ENCODE measurements around the gene EMILIN2.

Gene EMILIN2

DNA sequence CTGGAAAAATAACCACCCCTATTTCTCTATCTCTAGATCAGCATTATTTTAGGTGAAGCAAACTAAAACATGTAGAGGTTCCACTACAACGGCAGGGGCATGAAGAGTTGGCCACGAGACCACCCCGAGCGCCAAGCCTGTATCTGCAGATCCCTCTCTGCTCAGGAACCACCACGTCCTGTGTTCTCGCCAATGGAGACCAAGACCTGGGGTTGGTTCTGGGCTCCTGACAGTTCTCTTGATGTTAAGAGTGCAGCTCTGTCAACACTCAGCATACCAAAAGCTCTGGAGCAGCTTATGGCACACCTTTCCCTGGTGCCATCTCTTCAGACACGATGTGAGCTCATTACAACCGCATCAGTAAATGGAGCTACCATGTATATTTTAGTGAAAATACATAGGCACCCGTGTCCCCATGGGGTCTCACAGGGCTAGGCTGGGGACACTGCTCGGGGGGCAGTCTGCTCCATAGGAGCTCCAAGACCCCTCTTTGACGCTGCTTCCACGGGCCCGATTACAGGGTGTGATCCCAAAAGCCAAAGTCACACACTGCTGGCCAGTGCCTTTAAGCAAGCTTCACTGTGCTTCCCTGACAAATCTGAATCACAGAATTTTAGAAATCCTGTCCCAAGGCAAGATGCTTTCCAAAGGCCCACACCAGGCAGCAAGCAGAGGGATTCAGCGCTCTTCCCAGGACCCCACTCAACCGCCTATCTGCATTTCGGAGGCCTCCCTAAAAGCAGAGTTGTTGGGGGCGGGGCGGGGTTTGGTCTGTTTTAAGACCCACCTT, 72.2 kb downstream of the EMILIN2 start:
- DNase-seq, result no peak

GRCh38 chr18:2919600-2919999, 72.8 kb downstream of the EMILIN2 start:
- DNase-seq, result no peak

GRCh38 chr18:2920027-2920426, 73.2 kb downstream of the EMILIN2 start:
- DNase-seq, result no peak

GRCh38 chr18:2920546-2921343, 73.9 kb downstream of the EMILIN2 start:
- DNase-seq, result no peak

GRCh38 chr18:2921778-2922177, 75.0 kb downstream of the EMILIN2 start:
- no peak for DNase-seq

GRCh38 chr18:2923464-2923863, 76.7 kb downstream of the EMILIN2 start:
- DNase-seq, result no peak

- no peak for DNase-seq
Measured at GRCh38 chr18:2924920-2925319, 78.1 kb downstream of the EMILIN2 start.

DNA sequence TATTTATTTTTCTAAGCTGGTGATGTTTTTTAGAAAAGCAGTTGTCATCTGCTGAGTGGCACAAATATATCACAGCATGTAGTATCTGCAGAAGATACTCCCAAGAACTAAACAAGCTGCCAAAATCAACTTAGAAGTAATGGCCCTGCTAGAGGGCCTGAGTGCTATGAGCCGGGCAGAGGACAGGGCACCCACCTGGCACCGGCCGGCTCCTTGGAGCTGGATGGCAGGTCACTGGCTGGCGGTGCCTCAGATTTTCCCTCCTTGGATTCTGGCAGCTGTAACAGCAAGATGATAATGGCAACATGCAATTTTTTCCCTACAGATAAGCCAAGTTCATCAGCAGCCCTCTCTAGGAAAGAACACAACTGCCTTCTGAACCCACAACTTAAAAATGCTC, 79.7 kb downstream of the EMILIN2 start:
- DNase-seq, result no peak

- DNase-seq, result no peak
Measured at GRCh38 chr18:2927745-2928144, 80.9 kb downstream of the EMILIN2 start.

DNA sequence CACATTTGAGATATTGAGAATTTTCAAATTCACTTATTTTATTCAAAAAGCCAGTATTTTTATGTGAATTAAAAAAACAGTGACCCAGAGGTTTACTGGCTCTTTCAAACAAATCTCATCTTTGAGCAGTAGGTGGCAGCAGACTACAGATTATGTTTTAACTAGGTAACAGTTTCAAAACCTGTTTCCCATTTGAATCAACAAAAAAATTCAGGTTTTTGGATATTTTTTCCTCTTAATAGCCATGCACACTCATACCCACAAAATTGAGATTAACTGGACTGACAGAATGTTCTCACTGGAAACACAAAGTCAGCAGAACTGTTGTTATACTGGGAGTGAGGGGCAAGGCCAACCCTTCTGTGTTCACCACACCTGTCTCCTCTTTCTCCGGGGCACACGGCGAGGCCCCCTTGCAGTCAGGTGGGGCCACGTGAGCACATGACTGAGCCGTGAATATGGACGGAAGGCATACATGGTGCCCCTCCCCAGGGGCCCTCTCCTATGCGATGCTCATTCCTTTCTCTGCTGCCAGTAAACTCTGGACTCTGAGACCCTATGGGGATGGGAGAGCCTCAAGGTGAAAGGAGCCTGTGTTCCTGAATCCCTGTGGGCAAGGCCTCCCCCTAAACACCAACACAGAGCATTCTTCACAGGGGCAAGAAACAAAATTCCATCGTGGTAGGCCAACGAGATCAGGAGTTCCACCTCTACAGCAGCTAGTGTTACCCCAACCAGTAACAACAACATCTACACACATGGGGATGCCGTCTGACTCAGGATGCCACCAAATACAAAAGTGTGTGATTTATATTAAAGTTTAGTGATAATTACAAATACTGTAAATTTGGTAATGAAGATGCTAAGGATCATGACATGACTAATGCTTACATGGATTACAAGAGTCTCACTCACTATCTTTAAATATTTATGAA, 85.7 kb downstream of the EMILIN2 start:
- DNase-seq, result no peak

DNA sequence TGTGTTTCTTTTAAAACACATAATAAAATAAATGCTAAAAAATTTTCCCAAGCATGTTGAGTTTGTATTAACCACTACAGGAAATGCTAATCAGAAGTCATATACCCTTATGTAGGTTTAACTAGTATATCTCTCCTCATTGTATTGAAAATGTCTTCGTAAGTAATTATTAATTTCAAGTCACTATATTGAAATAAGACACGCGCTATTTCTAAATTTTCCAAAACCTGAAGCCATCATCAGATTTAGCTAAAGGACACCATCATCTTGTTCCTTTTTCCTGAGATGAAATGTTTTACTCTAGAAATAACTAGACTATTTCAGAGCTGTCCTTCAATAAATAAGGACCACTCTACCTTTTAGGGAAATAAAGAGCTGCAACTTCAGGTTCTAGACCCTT, 87.2 kb downstream of the EMILIN2 start:
- DNase-seq, result no peak

GRCh38 chr18:2935438-2936192, 88.8 kb downstream of the EMILIN2 start:
- no peak for DNase-seq

- no peak for DNase-seq
Measured at GRCh38 chr18:2939317-2939716, 92.5 kb downstream of the EMILIN2 start.

DNA sequence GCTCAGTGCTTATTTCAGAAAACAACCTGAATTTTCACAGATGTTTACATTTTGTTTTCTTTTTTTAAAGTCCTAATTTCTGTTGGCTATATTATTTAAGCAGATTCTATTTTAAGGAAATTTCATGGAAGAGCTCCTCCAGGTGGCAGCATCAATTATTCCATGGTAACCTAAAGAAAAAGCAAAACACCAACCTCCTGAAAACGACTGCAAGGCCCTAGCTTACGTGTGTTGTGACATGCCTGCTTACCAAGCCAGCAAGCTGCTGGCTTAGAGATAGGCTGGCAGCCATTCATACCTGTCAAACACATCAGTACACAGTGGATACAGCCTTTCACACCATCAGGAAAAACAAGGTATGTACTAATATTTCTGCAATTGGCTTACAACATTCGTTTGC, 101.2 kb downstream of the EMILIN2 start:
- no peak for DNase-seq

- no peak for DNase-seq
Measured at GRCh38 chr18:2952605-2953004, 105.8 kb downstream of the EMILIN2 start.

DNA sequence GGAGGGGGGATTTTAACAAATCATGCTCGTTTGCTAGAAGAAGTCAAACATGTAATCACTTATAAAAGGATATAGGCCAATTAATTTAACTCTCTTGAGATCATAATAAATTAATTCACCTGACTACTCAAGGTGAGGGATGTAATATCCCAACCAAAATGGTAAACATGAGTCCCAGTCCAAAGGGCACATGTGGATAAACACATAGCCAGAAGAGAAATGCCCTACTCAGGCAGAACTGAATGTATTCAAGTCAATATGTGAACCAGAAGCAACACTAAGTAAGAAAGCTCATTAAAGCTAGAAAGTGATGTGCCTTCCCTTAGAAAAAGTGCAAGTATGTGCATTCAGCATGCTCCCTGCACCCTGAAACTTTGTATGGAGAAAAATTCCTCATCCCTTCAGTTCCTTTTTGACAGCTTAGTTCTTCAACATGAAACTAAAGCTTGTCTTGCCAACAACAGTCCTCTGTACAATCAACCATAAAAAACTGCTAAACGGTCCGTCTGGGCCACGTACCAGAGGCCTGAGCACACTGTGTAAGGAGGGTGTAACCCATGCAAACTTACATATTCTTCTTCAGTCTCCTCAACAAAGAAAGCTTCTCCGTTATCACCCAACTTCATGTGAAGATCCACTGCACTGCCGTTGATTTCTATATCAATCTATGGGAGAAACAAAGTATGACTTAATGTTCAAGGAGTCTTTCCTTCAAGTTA, 107.3 kb downstream of the EMILIN2 start:
- DNase-seq, result no peak

GRCh38 chr18:2954869-2955645, 108.3 kb downstream of the EMILIN2 start:
- DNase-seq, result no peak

- no peak for DNase-seq
Measured at GRCh38 chr18:2956056-2956455, 109.2 kb downstream of the EMILIN2 start.

GRCh38 chr18:2958819-2959298, 112.1 kb downstream of the EMILIN2 start:
- no peak for DNase-seq

GRCh38 chr18:2959341-2959740, 112.5 kb downstream of the EMILIN2 start:
- no peak for DNase-seq

All from activated CD4-positive, CD25-positive, alpha-beta regulatory T cell treated with anti-CD3 and anti-CD28 coated beads, Interleukin-2, amount 50 U/mL, for 72 hours (primary cell).